NB4 (cell line): ENCODE measurements around the gene CWC27.

Experiments
- POLR2A ChIP-seq: IDR thresholded peaks from 2 replicates; pipeline ENCODE4 v1.6.1; 2011; ENCODE audit warnings: mild to moderate bottlenecking; ENCODE audit not compliant: insufficient read length; ENCODE audit errors: extremely low read depth
- TF ChIP-seq, protein P1 (sequence below): IDR thresholded peaks from one replicate; pipeline ENCODE4 v1.5.1; 2012; ENCODE audit warnings: low read depth, low read length

DNA sequence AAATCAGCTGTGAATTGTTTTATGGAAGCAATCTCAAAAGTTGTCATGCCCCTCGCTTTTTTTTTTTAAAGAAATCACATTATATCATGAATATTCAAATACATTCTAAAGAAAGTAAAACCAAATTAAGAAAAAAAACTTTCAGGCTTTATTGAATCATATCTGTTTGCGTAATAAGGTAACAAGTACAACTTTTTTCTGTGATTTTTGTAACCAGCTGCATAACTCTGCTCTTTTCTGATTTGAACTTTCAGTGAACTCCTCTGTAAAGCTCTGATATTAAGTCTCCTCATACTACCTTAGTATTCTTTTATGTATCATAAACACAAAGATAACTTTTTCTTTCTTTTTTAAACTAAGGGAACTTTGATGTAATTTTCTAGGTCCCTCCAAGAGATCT, 65.3 kb downstream of the CWC27 start:
- TF ChIP-seq, protein P1, sequence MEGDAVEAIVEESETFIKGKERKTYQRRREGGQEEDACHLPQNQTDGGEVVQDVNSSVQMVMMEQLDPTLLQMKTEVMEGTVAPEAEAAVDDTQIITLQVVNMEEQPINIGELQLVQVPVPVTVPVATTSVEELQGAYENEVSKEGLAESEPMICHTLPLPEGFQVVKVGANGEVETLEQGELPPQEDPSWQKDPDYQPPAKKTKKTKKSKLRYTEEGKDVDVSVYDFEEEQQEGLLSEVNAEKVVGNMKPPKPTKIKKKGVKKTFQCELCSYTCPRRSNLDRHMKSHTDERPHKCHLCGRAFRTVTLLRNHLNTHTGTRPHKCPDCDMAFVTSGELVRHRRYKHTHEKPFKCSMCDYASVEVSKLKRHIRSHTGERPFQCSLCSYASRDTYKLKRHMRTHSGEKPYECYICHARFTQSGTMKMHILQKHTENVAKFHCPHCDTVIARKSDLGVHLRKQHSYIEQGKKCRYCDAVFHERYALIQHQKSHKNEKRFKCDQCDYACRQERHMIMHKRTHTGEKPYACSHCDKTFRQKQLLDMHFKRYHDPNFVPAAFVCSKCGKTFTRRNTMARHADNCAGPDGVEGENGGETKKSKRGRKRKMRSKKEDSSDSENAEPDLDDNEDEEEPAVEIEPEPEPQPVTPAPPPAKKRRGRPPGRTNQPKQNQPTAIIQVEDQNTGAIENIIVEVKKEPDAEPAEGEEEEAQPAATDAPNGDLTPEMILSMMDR: no peak
- no peak for TF ChIP-seq POLR2A
